GM18498 (cell line): ENCODE data around the gene MAPRE3.

ENCODE experiments used
- ATAC-seq: cut with Tn5 transposase; IDR thresholded peaks from one replicate; pipeline ENCODE4 v1.9.1; 2021; ENCODE audit warnings: mild to moderate bottlenecking, moderate library complexity; ENCODE audit not compliant: unreplicated experiment

Gene MAPRE3

GRCh38 chr2:26948800-26949199, 21.6 kb upstream of the MAPRE3 start:
- ATAC-seq, result no peak

- no peak for ATAC-seq
Observed at GRCh38 chr2:26950246-26950645, 20.2 kb upstream of the MAPRE3 start.

- ATAC-seq, result no peak
Observed at GRCh38 chr2:26951236-26951635, 19.2 kb upstream of the MAPRE3 start.

- ATAC-seq, result no peak
Observed at GRCh38 chr2:26952374-26952773, 18.1 kb upstream of the MAPRE3 start.

GRCh38 chr2:26954135-26954534, 16.3 kb upstream of the MAPRE3 start:
- ATAC-seq, result no peak

- no peak for ATAC-seq
Observed at GRCh38 chr2:26957041-26957440, 13.4 kb upstream of the MAPRE3 start.

- no peak for ATAC-seq
Observed at GRCh38 chr2:26957534-26957933, 12.9 kb upstream of the MAPRE3 start.

- ATAC-seq, result no peak
Observed at GRCh38 chr2:26959331-26959730, 11.1 kb upstream of the MAPRE3 start.

- no peak for ATAC-seq
Observed at GRCh38 chr2:26964446-26965130, 5.8 kb upstream of the MAPRE3 start.

- no peak for ATAC-seq
Observed at GRCh38 chr2:26968001-26968400, 2.4 kb upstream of the MAPRE3 start.

GRCh38 chr2:26969077-26969844, 1.2 kb upstream of the MAPRE3 start:
- no peak for ATAC-seq

- no peak for ATAC-seq
Observed at GRCh38 chr2:26970928-26971627, 641 bp downstream of the MAPRE3 start.

GRCh38 chr2:26971911-26972786, 1.7 kb downstream of the MAPRE3 start:
- no peak for ATAC-seq

GRCh38 chr2:26974352-26974751, 3.9 kb downstream of the MAPRE3 start:
- ATAC-seq, result no peak

- no peak for ATAC-seq
Observed at GRCh38 chr2:26975102-26975501, 4.7 kb downstream of the MAPRE3 start.

GRCh38 chr2:26975656-26976055, 5.2 kb downstream of the MAPRE3 start:
- ATAC-seq, result no peak

GRCh38 chr2:26976237-26976636, 5.8 kb downstream of the MAPRE3 start:
- ATAC-seq, result no peak

- no peak for ATAC-seq
Observed at GRCh38 chr2:26977012-26977411, 6.6 kb downstream of the MAPRE3 start.

GRCh38 chr2:26978061-26978596, 7.7 kb downstream of the MAPRE3 start:
- no peak for ATAC-seq

- no peak for ATAC-seq
Observed at GRCh38 chr2:26979741-26980140, 9.3 kb downstream of the MAPRE3 start.

GRCh38 chr2:26980971-26981370, 10.5 kb downstream of the MAPRE3 start:
- no peak for ATAC-seq
